NAMALWA (cell line): ENCODE results near the gene ITPK1.

Source experiments
- DNase-seq: peaks from one replicate; pipeline ENCODE4 v3.0.0-alpha.2; 2015; ENCODE audit warnings: low spot score

The ITPK1 gene

GRCh38 chr14:93010130-93010499 lies 105.6 kb downstream of the ITPK1 start:
- no peak for DNase-seq

- DNase-seq: no peak
Observed at GRCh38 chr14:93009471-93010129, 106.1 kb downstream of the ITPK1 start.

GRCh38 chr14:93008381-93008780 lies 107.3 kb downstream of the ITPK1 start:
- DNase-seq: no peak

- DNase-seq: no peak
Observed at GRCh38 chr14:93007225-93007997, 108.3 kb downstream of the ITPK1 start.

GRCh38 chr14:93006567-93007051 lies 109.1 kb downstream of the ITPK1 start:
- DNase-seq: no peak

- DNase-seq: no peak
Observed at GRCh38 chr14:93005838-93006237, 109.9 kb downstream of the ITPK1 start.

GRCh38 chr14:93005135-93005813 lies 110.5 kb downstream of the ITPK1 start:
- DNase-seq: no peak

- no peak for DNase-seq
Observed at GRCh38 chr14:93004699-93005082, 111.0 kb downstream of the ITPK1 start.

GRCh38 chr14:93003945-93004698 lies 111.6 kb downstream of the ITPK1 start:
- DNase-seq: no peak

GRCh38 chr14:93002851-93003298 lies 112.8 kb downstream of the ITPK1 start:
- DNase-seq: no peak

GRCh38 chr14:93002049-93002448 lies 113.7 kb downstream of the ITPK1 start:
- DNase-seq: no peak

- DNase-seq: no peak
Observed at GRCh38 chr14:92998946-92999345, 116.8 kb downstream of the ITPK1 start.

GRCh38 chr14:92997343-92998061 lies 118.2 kb downstream of the ITPK1 start:
- DNase-seq: no peak

GRCh38 chr14:92995620-92996019 lies 120.1 kb downstream of the ITPK1 start:
- DNase-seq: no peak

- DNase-seq: no peak
Observed at GRCh38 chr14:92994942-92995341, 120.8 kb downstream of the ITPK1 start.

- DNase-seq: no peak
Observed at GRCh38 chr14:92994131-92994676, 121.5 kb downstream of the ITPK1 start.

GRCh38 chr14:92993302-92993701 lies 122.4 kb downstream of the ITPK1 start:
- no peak for DNase-seq

- DNase-seq: no peak
Observed at GRCh38 chr14:92991536-92991935, 124.2 kb downstream of the ITPK1 start.

GRCh38 chr14:92990456-92991430 lies 125.0 kb downstream of the ITPK1 start:
- DNase-seq: no peak
